ENCODE results near the gene GTF2E1.

DNA sequence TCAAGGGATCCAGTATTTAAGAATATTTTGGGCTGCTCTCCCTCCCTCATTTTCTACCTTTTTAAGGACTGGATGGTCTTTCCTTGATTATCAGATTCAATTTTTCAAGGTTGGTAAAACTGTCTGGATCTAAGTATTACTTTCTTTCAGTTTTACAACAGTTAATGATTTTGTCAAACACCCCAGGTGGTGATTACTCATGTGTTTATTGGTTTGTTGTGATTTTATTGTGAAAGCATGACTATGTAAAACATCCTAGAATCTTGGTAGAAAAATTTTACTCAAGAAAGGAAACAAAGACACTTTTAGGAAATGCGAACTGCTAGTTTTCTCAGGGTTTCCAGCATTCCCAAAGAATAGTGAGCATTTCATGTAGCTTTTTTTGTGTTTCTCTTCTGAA lies 7.3 kb downstream of the GTF2E1 start:
- TF ChIP-seq, protein P1, sequence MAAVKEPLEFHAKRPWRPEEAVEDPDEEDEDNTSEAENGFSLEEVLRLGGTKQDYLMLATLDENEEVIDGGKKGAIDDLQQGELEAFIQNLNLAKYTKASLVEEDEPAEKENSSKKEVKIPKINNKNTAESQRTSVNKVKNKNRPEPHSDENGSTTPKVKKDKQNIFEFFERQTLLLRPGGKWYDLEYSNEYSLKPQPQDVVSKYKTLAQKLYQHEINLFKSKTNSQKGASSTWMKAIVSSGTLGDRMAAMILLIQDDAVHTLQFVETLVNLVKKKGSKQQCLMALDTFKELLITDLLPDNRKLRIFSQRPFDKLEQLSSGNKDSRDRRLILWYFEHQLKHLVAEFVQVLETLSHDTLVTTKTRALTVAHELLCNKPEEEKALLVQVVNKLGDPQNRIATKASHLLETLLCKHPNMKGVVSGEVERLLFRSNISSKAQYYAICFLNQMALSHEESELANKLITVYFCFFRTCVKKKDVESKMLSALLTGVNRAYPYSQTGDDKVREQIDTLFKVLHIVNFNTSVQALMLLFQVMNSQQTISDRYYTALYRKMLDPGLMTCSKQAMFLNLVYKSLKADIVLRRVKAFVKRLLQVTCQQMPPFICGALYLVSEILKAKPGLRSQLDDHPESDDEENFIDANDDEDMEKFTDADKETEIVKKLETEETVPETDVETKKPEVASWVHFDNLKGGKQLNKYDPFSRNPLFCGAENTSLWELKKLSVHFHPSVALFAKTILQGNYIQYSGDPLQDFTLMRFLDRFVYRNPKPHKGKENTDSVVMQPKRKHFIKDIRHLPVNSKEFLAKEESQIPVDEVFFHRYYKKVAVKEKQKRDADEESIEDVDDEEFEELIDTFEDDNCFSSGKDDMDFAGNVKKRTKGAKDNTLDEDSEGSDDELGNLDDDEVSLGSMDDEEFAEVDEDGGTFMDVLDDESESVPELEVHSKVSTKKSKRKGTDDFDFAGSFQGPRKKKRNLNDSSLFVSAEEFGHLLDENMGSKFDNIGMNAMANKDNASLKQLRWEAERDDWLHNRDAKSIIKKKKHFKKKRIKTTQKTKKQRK (IDR thresholded peaks at IDR 0.05; ENCODE audit: borderline replicate concordance, low read depth, low read length), result no peak
- TF ChIP-seq, protein P2, sequence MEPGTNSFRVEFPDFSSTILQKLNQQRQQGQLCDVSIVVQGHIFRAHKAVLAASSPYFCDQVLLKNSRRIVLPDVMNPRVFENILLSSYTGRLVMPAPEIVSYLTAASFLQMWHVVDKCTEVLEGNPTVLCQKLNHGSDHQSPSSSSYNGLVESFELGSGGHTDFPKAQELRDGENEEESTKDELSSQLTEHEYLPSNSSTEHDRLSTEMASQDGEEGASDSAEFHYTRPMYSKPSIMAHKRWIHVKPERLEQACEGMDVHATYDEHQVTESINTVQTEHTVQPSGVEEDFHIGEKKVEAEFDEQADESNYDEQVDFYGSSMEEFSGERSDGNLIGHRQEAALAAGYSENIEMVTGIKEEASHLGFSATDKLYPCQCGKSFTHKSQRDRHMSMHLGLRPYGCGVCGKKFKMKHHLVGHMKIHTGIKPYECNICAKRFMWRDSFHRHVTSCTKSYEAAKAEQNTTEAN (CRISPR knock-in tag; IDR thresholded peaks at IDR 0.05), result no peak
- TF ChIP-seq, protein P3, sequence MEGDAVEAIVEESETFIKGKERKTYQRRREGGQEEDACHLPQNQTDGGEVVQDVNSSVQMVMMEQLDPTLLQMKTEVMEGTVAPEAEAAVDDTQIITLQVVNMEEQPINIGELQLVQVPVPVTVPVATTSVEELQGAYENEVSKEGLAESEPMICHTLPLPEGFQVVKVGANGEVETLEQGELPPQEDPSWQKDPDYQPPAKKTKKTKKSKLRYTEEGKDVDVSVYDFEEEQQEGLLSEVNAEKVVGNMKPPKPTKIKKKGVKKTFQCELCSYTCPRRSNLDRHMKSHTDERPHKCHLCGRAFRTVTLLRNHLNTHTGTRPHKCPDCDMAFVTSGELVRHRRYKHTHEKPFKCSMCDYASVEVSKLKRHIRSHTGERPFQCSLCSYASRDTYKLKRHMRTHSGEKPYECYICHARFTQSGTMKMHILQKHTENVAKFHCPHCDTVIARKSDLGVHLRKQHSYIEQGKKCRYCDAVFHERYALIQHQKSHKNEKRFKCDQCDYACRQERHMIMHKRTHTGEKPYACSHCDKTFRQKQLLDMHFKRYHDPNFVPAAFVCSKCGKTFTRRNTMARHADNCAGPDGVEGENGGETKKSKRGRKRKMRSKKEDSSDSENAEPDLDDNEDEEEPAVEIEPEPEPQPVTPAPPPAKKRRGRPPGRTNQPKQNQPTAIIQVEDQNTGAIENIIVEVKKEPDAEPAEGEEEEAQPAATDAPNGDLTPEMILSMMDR (IDR thresholded peaks at IDR 0.05 in 2 of 3, conservative IDR thresholded peaks at IDR 0.05 in 1 of 3; ENCODE audit: insufficient read depth in 2 of 3, low read depth in 1 of 3, low read length in 3 of 3), result no peak
- TF ChIP-seq ZNF354B (CRISPR knock-in tag; IDR thresholded peaks at IDR 0.05), result no peak
- TF ChIP-seq, protein P4, sequence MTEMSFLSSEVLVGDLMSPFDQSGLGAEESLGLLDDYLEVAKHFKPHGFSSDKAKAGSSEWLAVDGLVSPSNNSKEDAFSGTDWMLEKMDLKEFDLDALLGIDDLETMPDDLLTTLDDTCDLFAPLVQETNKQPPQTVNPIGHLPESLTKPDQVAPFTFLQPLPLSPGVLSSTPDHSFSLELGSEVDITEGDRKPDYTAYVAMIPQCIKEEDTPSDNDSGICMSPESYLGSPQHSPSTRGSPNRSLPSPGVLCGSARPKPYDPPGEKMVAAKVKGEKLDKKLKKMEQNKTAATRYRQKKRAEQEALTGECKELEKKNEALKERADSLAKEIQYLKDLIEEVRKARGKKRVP (CRISPR knock-in tag; IDR thresholded peaks at IDR 0.05), result no peak
- TF ChIP-seq CEBPB (tag; IDR thresholded peaks at IDR 0.05), result no peak
- TF ChIP-seq POLR2A (conservative IDR thresholded peaks at IDR 0.05), result no peak
- TF ChIP-seq ZNF184 (CRISPR knock-in tag; IDR thresholded peaks at IDR 0.05), result no peak
- no peak for TF ChIP-seq CCAR2 (IDR thresholded peaks at IDR 0.05; ENCODE audit: low read depth, low read length)
- TF ChIP-seq EZH2 (IDR thresholded peaks at IDR 0.05; ENCODE audit: borderline replicate concordance, low read depth, low read length), result no peak
- no peak for TF ChIP-seq SMC3 (conservative IDR thresholded peaks at IDR 0.05; ENCODE audit: insufficient read depth, low read depth, low read length)
- TF ChIP-seq PPARD (CRISPR knock-in tag; IDR thresholded peaks at IDR 0.05), result no peak
